GM23338 (cell line): ENCODE measurements around the gene ATP2B1. TPM values are rescaled to one million over a fixed set of nuclear protein-coding genes. Genes with fewer than 3 reads are reported as not detected.

Experiments used
- ATAC-seq: fragments of 200-7000 bp; cut with Tn5 transposase; 3 replicates; pipeline ENCODE4 v1.9.1; 2020
- DNase-seq: peaks from one replicate; pipeline ENCODE4 v3.0.0-alpha.2; 2015; ENCODE audit warnings: low spot score
- H2AFZ ChIP-seq: fragments of 200-600 bp; sonication (generic); 2 replicates; pipeline ENCODE4 v1.8.0; 2016; ENCODE audit warnings: antibody characterized with exemption, mild to moderate bottlenecking, moderate library complexity
- H3F3A ChIP-seq: fragments of 200-600 bp; sonication (generic); replicated peaks from 2 replicates; pipeline ENCODE4 v1.8.0; 2017; ENCODE audit warnings: antibody characterized with exemption, mixed run types, low read depth
- H3K27ac ChIP-seq: fragments of 200-600 bp; sonication (generic); 2 replicates; pipeline ENCODE4 v1.6.1; 2016; ENCODE audit warnings: low read depth
- H3K27me3 ChIP-seq: fragments of 200-600 bp; sonication (generic); 2 replicates; pipeline ENCODE4 v1.8.0; 2016; ENCODE audit warnings: mild to moderate bottlenecking, mixed run types, moderate library complexity; ENCODE audit not compliant: insufficient read depth
- H3K36me3 ChIP-seq: fragments of 200-600 bp; sonication (generic); 2 replicates; pipeline ENCODE4 v1.8.0; 2016; ENCODE audit warnings: mild to moderate bottlenecking; ENCODE audit not compliant: insufficient read depth
- H3K4me1 ChIP-seq: fragments of 200-600 bp; sonication (generic); 2 replicates; pipeline ENCODE4 v1.8.0; 2016; ENCODE audit warnings: mild to moderate bottlenecking, moderate library complexity; ENCODE audit not compliant: insufficient read depth
- H3K4me2 ChIP-seq: fragments of 200-600 bp; sonication (generic); 2 replicates; pipeline ENCODE4 v1.7.1; 2017; ENCODE audit warnings: mixed run types
- H3K4me3 ChIP-seq: fragments of 200-600 bp; sonication (generic); 2 replicates; pipeline ENCODE4 v1.6.1; 2016; ENCODE audit warnings: mixed run types
- H3K79me2 ChIP-seq: fragments of 200-600 bp; sonication (generic); replicated peaks from 2 replicates; pipeline ENCODE4 v1.8.0; 2017; ENCODE audit warnings: mild to moderate bottlenecking; ENCODE audit not compliant: insufficient read depth
- H3K9me2 ChIP-seq: fragments of 200-600 bp; sonication (generic); 2 replicates; pipeline ENCODE4 v1.8.0; 2017; ENCODE audit not compliant: insufficient read depth
- H4K20me1 ChIP-seq: fragments of 200-600 bp; sonication (generic); replicated peaks from 2 replicates; pipeline ENCODE4 v1.8.0; 2017; ENCODE audit warnings: mild to moderate bottlenecking; ENCODE audit not compliant: insufficient read depth
- H3K27ac Mint-ChIP-seq: 2 replicates; pipeline ENCODE4 v1.8.0; 2020; ENCODE audit warnings: inconsistent platforms, mild to moderate bottlenecking, moderate library complexity, mixed read lengths
- H3K27me3 Mint-ChIP-seq: 3 replicates; pipeline ENCODE4 v1.8.0; 2022; ENCODE audit warnings: low read depth, mild to moderate bottlenecking, moderate library complexity, mixed read lengths, inconsistent platforms; ENCODE audit not compliant: insufficient read depth, poor library complexity
- H3K36me3 Mint-ChIP-seq: 3 replicates; pipeline ENCODE4 v1.8.0; 2021; ENCODE audit warnings: low read depth, mild to moderate bottlenecking, inconsistent platforms, moderate library complexity, mixed read lengths
- H3K4me1 Mint-ChIP-seq: 3 replicates; pipeline ENCODE4 v1.8.0; 2020; ENCODE audit warnings: mild to moderate bottlenecking, inconsistent platforms, mixed read lengths
- H3K4me3 Mint-ChIP-seq: 3 replicates; pipeline ENCODE4 v1.8.0; 2021; ENCODE audit warnings: moderate library complexity, mild to moderate bottlenecking, inconsistent platforms, mixed read lengths
- H3K9me3 Mint-ChIP-seq: 3 replicates; pipeline ENCODE4 v1.8.0; 2020; ENCODE audit warnings: moderate library complexity, mild to moderate bottlenecking, inconsistent platforms, mixed read lengths
- CREB1 ChIP-seq: fragments of 250-450 bp; sonication (Bioruptor Pico); IDR thresholded peaks from 2 replicates; pipeline ENCODE4 v1.5.0; 2020; ENCODE audit warnings: low read depth, mild to moderate bottlenecking, moderate library complexity
- EZH2 ChIP-seq: fragments of 200-600 bp; sonication (generic); IDR thresholded peaks from one replicate; pipeline ENCODE4 v1.8.0; 2017; ENCODE audit warnings: antibody characterized with exemption, mild to moderate bottlenecking, low read depth; ENCODE audit not compliant: unreplicated experiment
- ZNF114 ChIP-seq: fragments of 250-450 bp; sonication (Bioruptor Pico); IDR thresholded peaks from 2 replicates; pipeline ENCODE4 v1.5.0; 2020; ENCODE audit warnings: mild to moderate bottlenecking, moderate library complexity
- ZNF331 ChIP-seq: fragments of 250-450 bp; sonication (Bioruptor Pico); IDR thresholded peaks from 2 replicates; pipeline ENCODE4 v1.5.0; 2020; ENCODE audit warnings: low read depth, mild to moderate bottlenecking, moderate library complexity
- ZNF462 ChIP-seq: fragments of 250-450 bp; sonication (Bioruptor Pico); IDR thresholded peaks from 2 replicates; pipeline ENCODE4 v1.5.0; 2020; ENCODE audit warnings: mild to moderate bottlenecking, moderate library complexity
- polyA plus RNA-seq: library from polyadenylated mRNA; unstranded; fragments of >200 nt; fragmentation: Nextera tagmentation; extraction: Ambion mirVana; gene quantifications from 2 replicates; pipeline ENCODE4 v1.2.1, GENCODE V29; 2016
- total RNA-seq: library from RNA; depleted of rRNA; stranded (reverse); fragments of >200 nt; shearing (Covaris generic); gene quantifications from 2 replicates; pipeline ENCODE4 v1.2.3, GENCODE V29; 2014
- TF ChIP-seq, protein P1 (sequence below): IDR thresholded peaks from 2 replicates; pipeline ENCODE4 v1.6.1; 2016; ENCODE audit warnings: antibody characterized with exemption
- TF ChIP-seq, protein P2 (sequence below): IDR thresholded peaks from one replicate; pipeline ENCODE4 v1.6.1; 2018; ENCODE audit warnings: antibody characterized with exemption; ENCODE audit not compliant: unreplicated experiment

Gene ATP2B1
- total and polyA plus RNA-seq, 2 experiments from 2014 or later = 39.3 to 42.3 TPM

DNA sequence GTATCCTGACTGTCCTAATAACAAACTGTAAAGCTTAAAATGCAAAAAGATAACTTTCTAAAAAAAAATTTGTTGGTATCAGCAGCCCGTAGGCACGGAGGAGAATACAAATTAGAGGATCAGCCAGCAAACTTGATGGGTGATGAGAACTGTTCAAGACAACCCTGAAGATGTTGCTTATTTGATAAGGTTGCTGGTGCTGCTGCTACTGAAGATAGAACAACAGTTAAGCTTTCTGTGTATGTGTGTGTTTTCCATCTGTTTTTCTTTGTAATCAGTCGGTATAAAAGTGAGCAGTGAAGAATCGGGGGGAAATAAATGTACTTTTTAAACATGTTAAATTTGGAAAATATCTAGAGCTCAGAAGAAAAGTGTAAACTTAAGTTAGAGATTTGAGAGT, 115.4 kb downstream of the ATP2B1 start:
- H3K4me2 ChIP-seq = peak overlapping the region; percentile 2; the same call in 1 of the 2 replicates
- H4K20me1 ChIP-seq = no peaks in the 10 kb centered on the region
- Mint-ChIP-seq H3K9me3 (no peaks in the 10 kb centered on the region), H3K4me3 (no peak overlapping the region), H3K27me3 (no peaks in the 10 kb centered on the region), H3K4me1 (peaks cover 17% of the 10 kb centered on the region), H3K36me3 (no peaks in the 10 kb centered on the region), H3K27ac (no peak overlapping the region)
- no peaks in the 10 kb centered on the region for H3K27me3 ChIP-seq
- ATAC-seq (no peak), DNase-seq (no peak)
- H3K79me2 ChIP-seq = no peaks in the 10 kb centered on the region
- H2AFZ ChIP-seq = no peak overlapping the region
- H3K36me3 ChIP-seq = no peaks in the 10 kb centered on the region
- no peaks in the 10 kb centered on the region for H3F3A ChIP-seq
- H3K27ac ChIP-seq = no peak overlapping the region
- H3K9me2 ChIP-seq = no peaks in the 10 kb centered on the region
- TF ChIP-seq, protein P1, sequence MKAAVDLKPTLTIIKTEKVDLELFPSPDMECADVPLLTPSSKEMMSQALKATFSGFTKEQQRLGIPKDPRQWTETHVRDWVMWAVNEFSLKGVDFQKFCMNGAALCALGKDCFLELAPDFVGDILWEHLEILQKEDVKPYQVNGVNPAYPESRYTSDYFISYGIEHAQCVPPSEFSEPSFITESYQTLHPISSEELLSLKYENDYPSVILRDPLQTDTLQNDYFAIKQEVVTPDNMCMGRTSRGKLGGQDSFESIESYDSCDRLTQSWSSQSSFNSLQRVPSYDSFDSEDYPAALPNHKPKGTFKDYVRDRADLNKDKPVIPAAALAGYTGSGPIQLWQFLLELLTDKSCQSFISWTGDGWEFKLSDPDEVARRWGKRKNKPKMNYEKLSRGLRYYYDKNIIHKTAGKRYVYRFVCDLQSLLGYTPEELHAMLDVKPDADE = no peak
- H3K4me3 ChIP-seq = no peak overlapping the region
- H3K4me1 ChIP-seq = peaks cover 12% of the 10 kb centered on the region; the same call in 1 of the 2 replicates

DNA sequence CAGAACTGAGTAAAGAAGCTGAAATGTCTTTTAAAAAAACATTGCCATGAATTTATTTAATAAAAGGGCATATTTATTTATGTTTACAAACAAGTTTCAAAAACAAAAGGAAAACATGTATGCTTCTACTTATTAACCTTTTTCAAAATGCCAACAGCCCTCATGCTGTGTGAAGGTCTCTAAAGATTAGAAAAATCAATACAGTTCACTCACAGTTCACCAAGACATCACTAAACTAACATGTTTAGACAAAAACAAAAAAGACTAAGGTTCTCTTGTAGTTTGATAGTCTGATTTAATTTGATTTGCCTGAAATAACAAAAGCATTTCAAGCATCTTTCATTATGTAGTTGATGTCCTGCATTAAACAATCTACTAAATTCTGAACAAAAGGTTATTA, 118.9 kb downstream of the ATP2B1 start:
- H3F3A ChIP-seq = no peaks in the 10 kb centered on the region
- peaks cover 12% of the 10 kb centered on the region; the same call in 1 of the 2 replicates for H3K4me1 ChIP-seq
- H3K9me2 ChIP-seq = no peaks in the 10 kb centered on the region
- peaks cover 16% of the 10 kb centered on the region for H3K4me1 Mint-ChIP-seq
- H3K27ac ChIP-seq = no peak overlapping the region
- H4K20me1 ChIP-seq = no peaks in the 10 kb centered on the region
- H3K27me3 ChIP-seq = no peaks in the 10 kb centered on the region
- H3K27ac Mint-ChIP-seq = no peak overlapping the region
- no peak overlapping the region for H3K4me2 ChIP-seq
- no peaks in the 10 kb centered on the region for H3K79me2 ChIP-seq
- no peak overlapping the region for H2AFZ ChIP-seq
- ATAC-seq (no peak), DNase-seq (no peak)
- H3K4me3 Mint-ChIP-seq = no peak overlapping the region
- no peaks in the 10 kb centered on the region for H3K36me3 ChIP-seq
- no peak overlapping the region for H3K4me3 ChIP-seq
- no peaks in the 10 kb centered on the region; the same call in 2 of the 3 replicates for H3K9me3 Mint-ChIP-seq
- H3K27me3 Mint-ChIP-seq = no peaks in the 10 kb centered on the region
- no peaks in the 10 kb centered on the region for H3K36me3 Mint-ChIP-seq
- TF ChIP-seq EZH2 (no peak), ZNF462 (CRISPR knock-in tag) (no peak), CREB1 (CRISPR knock-in tag) (no peak), ZNF114 (no peak), ZNF331 (CRISPR knock-in tag) (no peak)
- TF ChIP-seq, protein P2, sequence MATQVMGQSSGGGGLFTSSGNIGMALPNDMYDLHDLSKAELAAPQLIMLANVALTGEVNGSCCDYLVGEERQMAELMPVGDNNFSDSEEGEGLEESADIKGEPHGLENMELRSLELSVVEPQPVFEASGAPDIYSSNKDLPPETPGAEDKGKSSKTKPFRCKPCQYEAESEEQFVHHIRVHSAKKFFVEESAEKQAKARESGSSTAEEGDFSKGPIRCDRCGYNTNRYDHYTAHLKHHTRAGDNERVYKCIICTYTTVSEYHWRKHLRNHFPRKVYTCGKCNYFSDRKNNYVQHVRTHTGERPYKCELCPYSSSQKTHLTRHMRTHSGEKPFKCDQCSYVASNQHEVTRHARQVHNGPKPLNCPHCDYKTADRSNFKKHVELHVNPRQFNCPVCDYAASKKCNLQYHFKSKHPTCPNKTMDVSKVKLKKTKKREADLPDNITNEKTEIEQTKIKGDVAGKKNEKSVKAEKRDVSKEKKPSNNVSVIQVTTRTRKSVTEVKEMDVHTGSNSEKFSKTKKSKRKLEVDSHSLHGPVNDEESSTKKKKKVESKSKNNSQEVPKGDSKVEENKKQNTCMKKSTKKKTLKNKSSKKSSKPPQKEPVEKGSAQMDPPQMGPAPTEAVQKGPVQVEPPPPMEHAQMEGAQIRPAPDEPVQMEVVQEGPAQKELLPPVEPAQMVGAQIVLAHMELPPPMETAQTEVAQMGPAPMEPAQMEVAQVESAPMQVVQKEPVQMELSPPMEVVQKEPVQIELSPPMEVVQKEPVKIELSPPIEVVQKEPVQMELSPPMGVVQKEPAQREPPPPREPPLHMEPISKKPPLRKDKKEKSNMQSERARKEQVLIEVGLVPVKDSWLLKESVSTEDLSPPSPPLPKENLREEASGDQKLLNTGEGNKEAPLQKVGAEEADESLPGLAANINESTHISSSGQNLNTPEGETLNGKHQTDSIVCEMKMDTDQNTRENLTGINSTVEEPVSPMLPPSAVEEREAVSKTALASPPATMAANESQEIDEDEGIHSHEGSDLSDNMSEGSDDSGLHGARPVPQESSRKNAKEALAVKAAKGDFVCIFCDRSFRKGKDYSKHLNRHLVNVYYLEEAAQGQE = no peak
- TF ChIP-seq, protein P1 = no peak
